NB4 (cell line): ENCODE results near the gene FAM53B.

Source experiments
- CTCF ChIP-seq: IDR thresholded peaks from one replicate; pipeline ENCODE4 v1.5.1; 2012; ENCODE audit warnings: low read depth, low read length
- MAX ChIP-seq: IDR thresholded peaks from 2 replicates; pipeline ENCODE4 v1.6.1; 2011; ENCODE audit warnings: low read depth, low read length
- POLR2A ChIP-seq: IDR thresholded peaks from 2 replicates; pipeline ENCODE4 v1.6.1; 2011; ENCODE audit warnings: mild to moderate bottlenecking; ENCODE audit not compliant: insufficient read length; ENCODE audit errors: extremely low read depth

- TF ChIP-seq CTCF (no peak), POLR2A (no peak), MAX (no peak)
These were observed 54.2 kb downstream of the FAM53B start for GRCh38 chr10:124689911-124690498.
